A204.1 (cell line): ENCODE measurements around the gene DPP6.

ENCODE experiments used
- FAIRE-seq: peaks from 2 replicates; lab custom pipeline; 2012; peaks lifted over from hg19 to GRCh38; lab: Jason Lieb, UNC

The DPP6 gene

GRCh38 chr7:154860621-154861375, 808.6 kb downstream of the DPP6 start:
- no peak for FAIRE-seq

- no peak for FAIRE-seq
Observed at GRCh38 chr7:154861589-154861988, 809.4 kb downstream of the DPP6 start.

- no peak for FAIRE-seq
Observed at GRCh38 chr7:154862153-154862791, 810.1 kb downstream of the DPP6 start.

GRCh38 chr7:154863766-154864522, 811.7 kb downstream of the DPP6 start:
- no peak for FAIRE-seq

- no peak for FAIRE-seq
Observed at GRCh38 chr7:154864523-154864891, 812.3 kb downstream of the DPP6 start.

- no peak for FAIRE-seq
Observed at GRCh38 chr7:154865984-154866685, 813.9 kb downstream of the DPP6 start.

- no peak for FAIRE-seq
Observed at GRCh38 chr7:154867068-154867467, 814.9 kb downstream of the DPP6 start.

- no peak for FAIRE-seq
Observed at GRCh38 chr7:154868921-154869320, 816.7 kb downstream of the DPP6 start.

- no peak for FAIRE-seq
Observed at GRCh38 chr7:154869436-154869835, 817.2 kb downstream of the DPP6 start.

- no peak for FAIRE-seq
Observed at GRCh38 chr7:154871507-154871906, 819.3 kb downstream of the DPP6 start.

GRCh38 chr7:154871928-154872750, 819.9 kb downstream of the DPP6 start:
- FAIRE-seq: no peak

- no peak for FAIRE-seq
Observed at GRCh38 chr7:154872811-154873499, 820.8 kb downstream of the DPP6 start.

GRCh38 chr7:154873500-154874121, 821.4 kb downstream of the DPP6 start:
- no peak for FAIRE-seq

GRCh38 chr7:154874409-154875113, 822.4 kb downstream of the DPP6 start:
- no peak for FAIRE-seq

GRCh38 chr7:154875297-154875696, 823.1 kb downstream of the DPP6 start:
- no peak for FAIRE-seq

GRCh38 chr7:154876516-154876915, 824.3 kb downstream of the DPP6 start:
- FAIRE-seq: no peak

- no peak for FAIRE-seq
Observed at GRCh38 chr7:154877031-154877430, 824.8 kb downstream of the DPP6 start.

- FAIRE-seq: no peak
Observed at GRCh38 chr7:154879629-154880028, 827.4 kb downstream of the DPP6 start.

- FAIRE-seq: no peak
Observed at GRCh38 chr7:154880513-154880912, 828.3 kb downstream of the DPP6 start.

GRCh38 chr7:154881026-154881425, 828.8 kb downstream of the DPP6 start:
- FAIRE-seq: no peak
